ENCODE data around the gene RGL2.
"Not testable (repeated sequence)": the region's sequence is repeated elsewhere in the genome, so short reads cannot be mapped to it uniquely, and the experiment has no call there.

The RGL2 gene

GRCh38 chr6:33294086-33294823 lies 4.5 kb downstream of the RGL2 start:
- DNase-seq (ENCODE audit: low spot score): no peak

GRCh38 chr6:33292996-33293682 lies 5.6 kb downstream of the RGL2 start:
- DNase-seq (ENCODE audit: low spot score): no peak

GRCh38 chr6:33290459-33290858 lies 8.3 kb downstream of the RGL2 start:
- no peak for DNase-seq (ENCODE audit: low spot score)

GRCh38 chr6:33289784-33290315 lies 8.9 kb downstream of the RGL2 start:
- DNase-seq (ENCODE audit: low spot score): peak; percentile 50

GRCh38 chr6:33288921-33289783 lies 9.6 kb downstream of the RGL2 start, which contains the start of the genes PFDN6 and WDR46:
Gene PFDN6 (plus strand): TSS chr6:33289601. CDS start chr6:33289857, 256 bp downstream.
Gene WDR46 (minus strand): TSS chr6:33289239. CDS start chr6:33289170, 69 bp downstream.
- DNase-seq (ENCODE audit: low spot score): peak; percentile 89

GRCh38 chr6:33288141-33288920 lies 10.4 kb downstream of the RGL2 start:
- no peak for DNase-seq (ENCODE audit: low spot score)

GRCh38 chr6:33286946-33287914 lies 11.5 kb downstream of the RGL2 start:
- no peak for DNase-seq (ENCODE audit: low spot score)

- DNase-seq (ENCODE audit: low spot score): not testable (repeated sequence)
Observed at GRCh38 chr6:33285214-33285613, 13.5 kb downstream of the RGL2 start.

- DNase-seq (ENCODE audit: low spot score): no peak
Observed at GRCh38 chr6:33280539-33280938, 18.2 kb downstream of the RGL2 start.

- peak; percentile 82 for DNase-seq (ENCODE audit: low spot score)
Observed at GRCh38 chr6:33279971-33280511, 18.7 kb downstream of the RGL2 start.

GRCh38 chr6:33279257-33279695 lies 19.5 kb downstream of the RGL2 start:
- DNase-seq (ENCODE audit: low spot score): no peak

- DNase-seq (ENCODE audit: low spot score): no peak
Observed at GRCh38 chr6:33278810-33279209, 19.9 kb downstream of the RGL2 start.

- DNase-seq (ENCODE audit: low spot score): no peak
Observed at GRCh38 chr6:33278392-33278741, 20.4 kb downstream of the RGL2 start.

- peak; percentile 58 for DNase-seq (ENCODE audit: low spot score)
Observed at GRCh38 chr6:33277663-33278391, 20.9 kb downstream of the RGL2 start.

GRCh38 chr6:33276864-33277662 lies 21.7 kb downstream of the RGL2 start, which contains the start of gene B3GALT4:
Gene B3GALT4 (plus strand): TSS chr6:33277123. CDS start chr6:33277420, 297 bp downstream.
- DNase-seq (ENCODE audit: low spot score): peak; percentile 86

GRCh38 chr6:33276581-33276863 lies 22.2 kb downstream of the RGL2 start:
- DNase-seq (ENCODE audit: low spot score): no peak

GRCh38 chr6:33275795-33276580 lies 22.8 kb downstream of the RGL2 start:
- DNase-seq (ENCODE audit: low spot score): not testable (repeated sequence)
